Measurements from ENCODE around the gene CTIF.
"Not testable (repeated sequence)": the region's sequence is repeated elsewhere in the genome, so short reads cannot be mapped to it uniquely, and the experiment has no call there.

The CTIF gene

DNA sequence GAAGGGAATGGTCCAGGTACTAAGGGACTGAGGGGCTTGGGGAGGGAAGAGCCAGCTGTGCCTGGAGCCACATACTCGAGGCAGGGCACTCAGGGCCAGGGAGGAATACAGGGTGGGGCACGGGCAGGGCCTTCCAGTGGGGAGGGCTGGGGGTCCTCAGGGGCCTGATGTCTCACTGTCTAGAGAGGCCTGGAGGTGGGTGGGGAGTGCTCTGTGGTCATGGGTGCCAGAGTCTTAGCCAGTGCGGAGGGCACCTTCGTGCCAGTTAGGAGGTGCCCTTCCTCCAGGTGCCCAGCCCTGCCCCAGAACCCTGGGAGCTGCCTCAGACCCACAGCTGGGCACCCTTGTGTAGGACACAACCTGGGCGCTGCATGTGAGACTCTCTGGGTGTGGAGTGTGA is 330.8 kb downstream of the CTIF start:
- DNase-seq (ENCODE audit: low read depth), result no peak

DNA sequence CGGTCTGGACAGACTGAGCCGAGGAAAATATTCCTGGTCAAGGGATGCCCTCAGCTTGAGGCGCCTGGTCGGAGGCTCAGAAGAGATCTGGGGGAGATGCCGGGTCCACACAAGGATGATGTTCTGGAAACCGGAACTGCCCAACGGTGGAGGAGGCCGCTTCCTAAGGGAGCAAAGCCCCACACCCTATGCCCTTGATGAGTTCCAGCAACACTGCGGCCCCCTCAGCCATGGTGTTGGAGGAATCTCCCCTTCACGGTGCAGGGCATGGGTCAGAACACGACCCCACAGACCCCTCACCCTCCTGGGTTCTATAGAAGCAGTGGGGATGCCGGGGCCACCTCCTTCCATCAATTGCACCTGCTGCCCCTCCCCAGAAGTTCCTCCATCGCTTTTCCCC is 332.1 kb downstream of the CTIF start:
- DNase-seq (ENCODE audit: low read depth), result not testable (repeated sequence)

DNA sequence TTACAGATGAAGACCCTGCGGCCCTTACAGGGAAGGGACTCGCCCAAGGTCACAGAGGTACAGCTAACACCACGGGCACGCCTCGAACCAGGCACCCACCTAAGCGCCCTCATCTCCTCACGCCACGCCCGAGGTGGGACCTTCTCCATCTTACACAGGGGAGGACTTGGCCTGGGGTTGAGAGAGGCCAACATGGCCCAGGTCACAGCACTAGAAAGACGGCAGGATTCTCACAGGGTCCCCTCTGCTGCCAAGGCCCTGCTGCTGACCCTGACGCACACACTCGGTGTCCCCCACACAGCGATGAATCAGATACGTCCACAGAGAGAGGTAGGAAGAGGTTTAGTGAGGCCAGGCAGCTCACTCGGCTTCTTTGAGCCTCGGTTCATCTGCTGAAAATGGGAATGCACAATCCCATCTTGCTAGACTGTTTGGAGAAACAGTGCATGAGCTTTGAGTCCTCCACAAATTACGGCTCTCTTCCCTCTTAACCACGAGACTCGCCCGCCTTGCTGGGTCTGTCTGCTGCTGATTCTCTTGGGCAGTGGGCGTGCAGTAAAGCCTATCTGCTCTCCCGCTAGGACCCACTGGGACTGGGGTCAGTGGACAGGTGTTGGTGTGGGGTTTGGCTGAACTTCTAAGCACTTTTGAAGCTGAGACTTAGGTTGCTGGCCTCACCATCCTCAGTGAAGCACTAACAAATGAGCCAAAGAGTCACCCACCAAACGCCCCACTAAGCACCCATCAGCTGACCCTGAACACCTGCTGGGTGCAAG is 332.7 kb downstream of the CTIF start:
- no peak for DNase-seq (ENCODE audit: low read depth)

DNA sequence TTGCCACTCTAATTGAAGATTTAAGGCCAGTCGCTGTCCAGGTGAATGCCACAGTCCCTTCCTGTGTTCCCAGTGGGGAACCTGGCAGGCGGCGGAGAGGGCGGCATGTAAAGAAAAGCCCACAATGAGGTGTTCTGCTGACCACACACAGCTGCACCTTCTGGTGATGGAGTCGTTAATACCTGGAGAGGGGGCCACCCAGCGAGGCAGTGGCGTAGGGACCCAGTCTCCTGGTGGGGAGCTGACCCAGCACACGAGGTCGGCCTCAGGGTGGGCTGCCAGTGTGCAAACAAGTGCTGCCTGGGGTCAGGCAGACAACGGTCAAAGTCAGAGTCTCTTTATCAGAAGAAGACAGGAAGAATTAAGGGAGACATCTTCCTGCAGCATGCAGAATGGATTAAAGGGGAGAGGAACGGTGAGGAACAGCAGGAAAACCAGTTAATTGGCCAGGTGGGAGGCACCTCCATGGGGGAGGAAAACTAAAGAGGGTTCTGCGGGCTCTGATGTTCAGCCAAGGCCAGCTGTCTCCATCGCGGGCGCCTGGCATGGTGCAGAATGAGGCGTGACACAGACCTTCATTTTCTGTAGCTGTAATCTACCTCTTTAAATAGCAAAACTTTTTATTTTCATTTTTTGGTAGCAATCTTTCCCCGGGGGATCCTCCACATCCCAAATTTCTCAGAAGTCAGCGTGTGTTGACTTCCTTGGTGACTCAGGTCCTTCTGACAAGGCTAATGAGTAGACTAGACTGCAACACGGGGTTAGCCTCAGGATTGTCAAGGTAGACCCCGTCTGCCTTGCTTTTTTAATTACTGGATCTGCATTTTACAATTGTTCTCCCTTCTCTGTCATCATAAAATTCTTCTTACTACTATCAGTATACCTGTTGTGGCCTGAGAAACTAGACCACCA is 333.7 kb downstream of the CTIF start:
- DNase-seq (ENCODE audit: low read depth), result no peak

DNA sequence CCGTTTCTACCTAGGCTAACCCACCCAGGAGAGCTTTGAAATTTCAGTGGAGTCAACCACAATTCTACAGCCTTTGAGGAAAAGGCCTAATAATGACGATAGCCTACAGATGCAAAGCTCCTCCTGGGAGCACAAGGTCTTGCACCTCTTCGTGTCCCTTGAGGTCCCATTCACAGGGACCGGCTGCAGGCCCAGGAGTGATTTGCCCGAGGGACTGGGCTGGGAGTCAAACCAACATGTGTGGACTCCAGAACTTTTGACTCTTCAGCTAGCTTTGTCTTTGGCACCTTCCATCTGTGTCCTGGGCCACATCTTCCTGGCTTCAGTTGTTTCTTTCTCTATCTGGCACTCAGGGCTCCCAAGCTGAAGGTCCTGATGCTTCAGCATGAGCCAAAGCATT is 335.4 kb downstream of the CTIF start:
- no peak for DNase-seq (ENCODE audit: low read depth)

DNA sequence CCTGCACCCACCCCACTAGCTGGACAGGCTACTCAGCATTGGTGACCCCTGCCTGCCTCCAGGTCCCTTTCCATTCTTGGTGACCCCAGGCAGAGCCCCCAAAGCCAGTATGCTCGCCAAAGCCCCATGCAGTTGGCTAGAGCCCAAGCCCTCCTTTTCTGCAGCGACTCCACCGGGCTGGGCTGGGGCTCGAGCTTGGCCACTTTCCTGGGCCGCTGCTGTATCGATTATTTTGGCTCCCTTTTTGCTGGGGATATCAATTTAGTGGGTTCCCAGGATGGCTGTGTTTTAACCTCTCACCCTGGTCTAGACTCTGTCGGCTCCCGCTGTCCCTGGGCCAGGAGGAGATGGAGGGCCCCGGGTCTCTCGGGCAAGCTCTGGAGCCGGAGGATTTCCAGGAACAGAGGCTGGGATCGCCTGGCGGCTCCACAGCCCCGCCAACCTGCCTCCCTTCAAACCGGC is 335.9 kb downstream of the CTIF start:
- no peak for DNase-seq (ENCODE audit: low read depth)

DNA sequence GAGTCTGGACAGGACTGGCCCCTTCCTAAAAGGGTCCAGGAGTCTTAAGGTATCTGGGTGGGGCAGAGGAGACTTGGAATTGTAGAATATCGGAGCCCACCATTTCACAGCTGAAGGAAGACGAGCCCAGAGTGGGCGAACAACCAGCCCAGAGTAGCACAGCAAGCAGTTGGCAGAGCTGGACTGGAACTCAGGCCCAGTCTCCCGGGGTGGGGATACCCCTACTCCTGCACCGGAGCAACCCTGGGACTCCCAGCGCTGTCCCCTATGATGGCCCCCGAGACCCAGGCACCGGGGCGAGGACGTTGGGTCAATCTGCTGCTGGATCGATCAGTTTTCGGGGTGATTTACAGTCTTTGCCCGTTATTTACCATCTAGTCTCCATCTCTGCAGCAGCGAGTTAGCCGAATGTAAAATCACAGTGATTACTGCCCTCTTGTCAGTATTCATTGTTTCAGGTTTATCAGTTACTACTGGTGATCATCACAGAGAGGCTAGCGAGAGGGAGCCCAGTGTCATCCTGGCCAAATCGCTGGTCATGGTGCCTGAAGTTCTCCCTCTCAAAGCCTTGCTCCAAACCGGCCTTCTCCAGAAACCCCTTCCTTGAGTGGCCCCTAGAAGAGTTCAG is 336.6 kb downstream of the CTIF start:
- no peak for DNase-seq (ENCODE audit: low read depth)

DNA sequence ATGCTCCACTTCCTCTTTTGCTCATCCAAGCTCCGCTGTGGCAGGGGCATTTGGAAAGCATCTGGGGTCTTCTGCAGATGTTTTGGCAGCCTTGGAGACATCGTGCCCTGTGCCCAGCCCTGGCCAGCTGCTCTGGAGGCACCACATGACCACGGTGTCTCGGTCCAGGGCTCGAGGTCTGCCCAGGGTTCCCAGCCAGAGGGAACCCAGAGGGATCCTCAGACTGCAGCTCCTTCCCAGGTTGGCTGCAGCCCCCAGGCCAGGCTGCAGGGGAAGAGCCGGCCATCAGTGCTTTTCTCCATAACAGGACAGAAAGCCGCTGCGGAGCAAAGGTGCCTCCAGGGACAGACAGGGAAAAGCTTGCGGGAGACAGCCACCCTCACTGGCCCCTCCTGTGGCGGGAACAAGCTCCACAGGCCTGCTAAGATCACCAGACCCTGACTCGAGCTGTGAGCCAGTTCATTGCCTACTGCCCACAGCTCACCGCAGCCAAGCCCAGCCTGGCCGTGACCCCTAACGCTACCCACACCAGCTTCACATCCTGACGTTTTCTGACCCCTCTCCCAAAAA is 337.2 kb downstream of the CTIF start:
- no peak for DNase-seq (ENCODE audit: low read depth)

DNA sequence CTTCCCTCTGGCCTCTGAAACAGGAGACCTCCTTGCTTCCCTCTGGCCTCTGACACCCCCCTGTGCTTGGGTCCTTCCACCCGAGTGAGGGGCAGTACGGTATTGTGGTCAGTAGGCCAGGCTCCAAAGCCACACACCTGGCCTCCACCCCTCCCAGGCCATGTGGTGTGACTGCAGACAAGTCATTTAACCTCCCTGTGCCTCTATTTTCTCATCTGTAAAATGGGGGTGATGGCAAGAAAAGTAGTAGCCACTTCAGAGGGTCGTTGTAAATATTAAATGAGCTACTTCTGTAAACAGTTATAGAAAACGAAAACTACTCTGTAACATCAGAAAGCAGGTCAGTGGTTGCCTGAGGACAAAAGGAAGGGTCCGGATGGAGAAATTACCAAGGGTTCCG is 337.8 kb downstream of the CTIF start:
- DNase-seq (ENCODE audit: low read depth), result no peak

DNA sequence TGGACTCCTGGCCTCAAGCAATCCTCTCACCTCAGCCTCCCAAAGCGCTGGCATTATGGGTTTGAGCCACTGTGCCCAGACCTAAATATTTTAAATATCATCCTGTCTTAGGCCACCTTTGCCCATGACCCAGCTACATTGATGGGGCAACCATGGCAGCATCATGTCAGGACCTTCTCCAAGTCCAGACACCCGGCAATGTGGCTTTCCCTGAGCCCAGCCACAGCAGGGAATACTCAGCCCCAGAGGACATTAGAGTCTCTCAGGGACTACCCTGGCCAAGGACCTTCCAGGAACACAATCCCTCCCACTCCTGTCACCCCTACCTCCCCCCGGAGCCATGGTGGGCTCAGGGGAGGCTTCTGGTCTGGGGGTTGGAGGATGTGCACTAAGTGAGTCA is 339.1 kb downstream of the CTIF start:
- DNase-seq (ENCODE audit: low read depth), result no peak

DNA sequence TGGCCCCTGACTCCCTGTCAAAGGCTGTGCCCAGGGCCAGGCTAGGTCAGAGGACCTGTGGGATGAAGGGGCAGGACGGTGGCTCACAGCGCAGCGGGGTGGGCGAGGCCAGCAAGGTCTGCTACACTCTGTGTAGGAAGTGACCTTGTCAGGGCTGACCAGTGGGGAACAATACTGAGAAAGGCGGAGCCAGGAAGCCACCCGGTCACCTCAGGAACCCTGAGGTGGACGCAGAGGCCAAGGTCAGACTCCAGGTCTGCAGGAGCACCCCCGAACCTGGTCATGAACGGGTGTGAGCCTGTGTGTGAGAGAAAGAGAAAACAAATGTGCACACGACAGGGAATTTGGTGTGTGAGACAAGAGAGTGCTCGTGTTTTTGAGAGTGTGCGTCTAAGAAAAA is 339.6 kb downstream of the CTIF start:
- no peak for DNase-seq (ENCODE audit: low read depth)

DNA sequence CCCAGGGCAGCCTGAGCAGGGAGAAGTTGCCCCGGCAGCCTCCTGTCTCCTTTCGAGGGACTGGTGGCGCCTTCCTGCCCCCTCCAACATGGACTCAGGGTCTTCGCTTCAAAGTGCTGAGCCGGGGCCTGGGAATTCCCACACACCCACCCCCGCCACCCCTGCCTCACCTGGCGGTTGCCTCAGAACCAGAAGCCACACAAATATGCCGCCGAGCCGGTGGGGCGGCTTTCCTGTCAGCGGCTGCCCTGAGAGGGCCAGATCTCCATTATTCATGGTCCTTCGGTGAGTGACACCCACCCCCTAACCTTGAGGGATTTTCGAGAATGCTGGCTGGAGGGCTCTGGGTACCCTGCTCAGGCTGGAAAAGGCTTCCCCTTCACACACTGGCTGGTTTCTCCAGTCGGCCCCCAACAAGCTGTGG is 340.2 kb downstream of the CTIF start:
- DNase-seq (ENCODE audit: low read depth), result no peak

DNA sequence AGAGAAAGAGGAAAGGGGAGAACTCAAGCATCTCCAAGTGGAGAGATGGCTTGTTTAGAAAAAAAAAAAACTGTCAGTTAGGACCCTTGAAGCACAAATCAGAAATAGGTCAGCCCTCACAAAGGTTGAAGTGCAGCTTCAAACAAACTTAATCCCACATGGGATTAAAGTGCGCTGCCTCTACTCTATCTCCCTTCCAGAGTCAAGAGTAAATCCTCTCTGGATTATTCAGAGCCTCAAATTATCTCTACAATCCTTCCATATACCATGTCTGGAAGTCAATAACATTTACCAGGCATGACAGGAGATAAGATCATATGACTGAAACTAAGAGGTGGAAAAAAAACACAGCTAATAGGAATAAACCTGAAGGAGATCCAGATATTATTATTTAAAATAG is 342.1 kb downstream of the CTIF start:
- no peak for DNase-seq (ENCODE audit: low read depth)

DNA sequence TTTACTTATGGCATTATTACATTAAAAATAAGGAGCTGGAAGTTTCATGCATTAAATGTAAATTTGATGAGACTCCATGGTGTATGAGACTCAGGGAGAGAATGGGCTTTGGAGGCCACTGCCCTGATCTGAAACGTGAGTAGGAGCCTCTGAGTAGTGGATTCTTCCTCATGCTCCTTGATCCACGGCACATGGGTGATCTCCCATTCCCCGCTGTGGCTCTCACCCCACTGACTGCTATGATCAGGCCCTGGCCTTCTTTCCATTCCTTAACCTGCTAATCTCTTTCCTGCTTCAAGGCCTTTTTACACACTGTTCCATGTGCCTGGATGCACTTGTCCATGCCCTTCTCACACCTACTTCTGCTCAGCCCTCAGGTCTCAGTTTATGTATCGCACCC is 343.5 kb downstream of the CTIF start:
- no peak for DNase-seq (ENCODE audit: low read depth)

DNA sequence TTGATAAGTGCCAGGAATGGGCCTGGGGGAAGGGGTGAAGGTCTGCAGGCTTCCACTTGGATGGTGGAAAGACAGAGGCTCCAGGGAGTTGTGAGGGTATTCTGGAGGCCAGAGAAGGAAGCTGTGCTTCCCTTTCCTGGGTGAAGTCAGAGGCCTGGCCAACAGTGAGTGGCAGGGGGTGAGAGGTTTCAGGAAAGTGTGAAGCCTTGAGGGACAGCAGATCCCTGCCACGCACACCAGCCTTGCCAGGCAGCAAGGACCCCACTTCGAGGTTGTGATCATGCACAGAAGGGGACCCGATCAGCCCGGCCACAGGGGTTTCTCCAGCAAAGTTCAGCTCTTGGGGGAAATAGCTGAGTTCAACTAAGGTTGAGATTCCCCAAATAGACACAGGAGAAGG is 345.5 kb downstream of the CTIF start:
- DNase-seq (ENCODE audit: low read depth), result no peak

DNA sequence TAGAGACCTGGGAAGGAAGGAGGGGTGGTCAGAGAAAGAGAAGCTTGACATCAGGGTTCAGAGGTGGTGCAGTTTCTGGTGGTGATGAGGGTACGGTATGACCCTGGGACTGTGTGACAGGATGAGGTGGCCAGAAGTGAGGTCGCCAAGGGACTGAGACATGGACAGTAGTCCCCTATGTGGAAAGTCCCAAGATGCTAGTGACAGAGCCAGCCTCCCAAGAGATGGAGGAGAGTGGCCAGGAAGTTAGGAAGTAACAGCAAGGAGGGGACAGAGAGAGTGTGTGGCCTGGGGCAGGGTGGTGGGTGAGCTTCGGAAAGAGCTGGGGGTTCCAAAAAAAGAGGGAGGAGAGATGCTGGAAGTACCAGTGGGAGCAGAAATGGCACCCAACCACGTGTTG is 345.9 kb downstream of the CTIF start:
- DNase-seq (ENCODE audit: low read depth), result no peak

DNA sequence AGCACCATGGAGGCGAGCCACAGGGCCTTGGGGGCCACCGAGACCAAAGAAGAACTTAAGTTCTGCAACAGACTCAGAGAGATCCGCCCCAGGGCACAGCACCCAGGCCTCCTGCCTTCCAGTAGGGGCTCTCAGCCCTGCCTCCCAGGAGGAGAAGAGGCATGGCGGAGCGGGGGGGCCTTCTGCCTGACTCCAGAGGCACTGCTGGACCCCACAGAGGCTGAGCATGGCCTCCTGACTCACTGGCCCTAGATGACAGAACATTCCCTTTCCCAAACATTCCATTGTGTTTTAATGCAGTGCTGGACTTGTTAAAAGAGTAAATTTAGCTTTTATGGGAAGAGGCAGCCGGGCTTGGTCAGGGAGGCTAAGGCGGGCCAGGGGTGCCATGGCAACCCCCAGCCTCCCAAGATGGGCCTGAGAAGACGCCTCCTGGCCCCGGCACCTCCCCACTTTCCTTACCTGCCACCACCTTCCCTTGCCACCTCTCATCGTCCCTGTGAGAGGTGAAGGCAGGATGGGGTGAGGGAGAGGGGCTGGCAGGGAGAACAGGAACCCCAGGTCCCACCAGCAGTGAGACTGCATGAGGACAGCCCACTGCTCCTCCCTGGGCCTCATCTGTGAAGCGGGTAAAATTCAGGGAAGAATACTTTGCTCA is 346.6 kb downstream of the CTIF start:
- no peak for DNase-seq (ENCODE audit: low read depth)

DNA sequence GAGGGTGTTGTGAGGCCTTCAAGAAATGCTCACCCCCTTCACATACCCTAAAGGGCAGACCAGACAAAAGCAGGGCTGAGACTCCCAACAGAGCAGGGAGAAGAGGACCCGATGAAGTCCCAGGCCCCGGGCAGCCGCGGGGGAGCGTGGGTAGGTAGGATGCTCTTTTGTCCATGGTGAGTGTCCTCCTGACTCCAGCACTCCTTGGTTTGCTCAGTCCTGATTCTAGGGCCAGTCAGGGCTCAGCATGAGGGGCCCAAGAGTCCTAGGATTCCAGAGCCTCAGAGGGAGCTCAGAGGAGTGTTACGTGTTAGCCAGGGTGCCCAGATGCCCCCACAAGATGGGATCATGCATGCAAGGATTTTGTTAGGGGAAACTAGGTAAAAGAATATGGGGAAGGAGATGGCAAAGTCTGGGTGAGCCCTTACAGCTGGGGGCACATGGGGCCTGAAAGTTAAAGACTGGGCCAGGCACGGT is 347.1 kb downstream of the CTIF start:
- DNase-seq (ENCODE audit: low read depth), result no peak

DNA sequence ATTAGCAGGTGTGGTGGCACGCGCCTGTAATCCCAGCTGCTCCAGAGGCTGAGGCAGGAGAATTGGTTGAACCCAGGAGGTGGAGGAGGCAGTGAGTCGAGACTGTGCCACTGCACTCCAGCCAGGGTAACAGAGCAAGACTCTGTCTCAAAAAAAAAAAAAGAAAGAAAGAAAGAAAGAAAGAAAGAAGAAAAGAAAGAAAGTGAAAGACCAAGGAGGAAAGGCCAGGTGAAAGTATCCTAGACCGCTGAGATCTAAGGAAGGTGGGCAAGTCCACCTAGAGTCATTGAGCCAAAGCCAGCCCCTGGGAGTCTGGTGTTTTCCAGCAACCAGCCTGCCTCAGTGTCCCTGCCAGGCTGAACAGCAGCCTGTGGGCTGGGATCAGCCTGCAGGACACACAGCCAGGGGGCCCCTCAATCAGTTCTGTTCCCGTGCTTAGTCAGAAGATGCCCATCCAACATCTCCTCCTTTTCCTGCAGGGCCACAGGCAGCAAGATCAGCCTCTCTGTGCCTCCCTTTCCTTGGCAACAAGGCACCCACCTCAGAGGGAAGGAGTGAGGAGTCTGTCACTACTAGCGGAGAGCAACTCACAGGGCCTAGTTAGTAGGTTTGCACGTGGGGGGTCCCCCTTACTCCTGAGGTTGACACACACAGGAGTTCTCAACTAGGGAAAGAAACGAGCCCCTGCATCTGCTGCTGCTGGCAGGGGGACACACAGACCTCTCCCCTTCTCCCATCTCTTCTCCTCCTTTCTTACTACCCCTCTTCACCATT is 347.9 kb downstream of the CTIF start:
- DNase-seq (ENCODE audit: low read depth), result no peak

DNA sequence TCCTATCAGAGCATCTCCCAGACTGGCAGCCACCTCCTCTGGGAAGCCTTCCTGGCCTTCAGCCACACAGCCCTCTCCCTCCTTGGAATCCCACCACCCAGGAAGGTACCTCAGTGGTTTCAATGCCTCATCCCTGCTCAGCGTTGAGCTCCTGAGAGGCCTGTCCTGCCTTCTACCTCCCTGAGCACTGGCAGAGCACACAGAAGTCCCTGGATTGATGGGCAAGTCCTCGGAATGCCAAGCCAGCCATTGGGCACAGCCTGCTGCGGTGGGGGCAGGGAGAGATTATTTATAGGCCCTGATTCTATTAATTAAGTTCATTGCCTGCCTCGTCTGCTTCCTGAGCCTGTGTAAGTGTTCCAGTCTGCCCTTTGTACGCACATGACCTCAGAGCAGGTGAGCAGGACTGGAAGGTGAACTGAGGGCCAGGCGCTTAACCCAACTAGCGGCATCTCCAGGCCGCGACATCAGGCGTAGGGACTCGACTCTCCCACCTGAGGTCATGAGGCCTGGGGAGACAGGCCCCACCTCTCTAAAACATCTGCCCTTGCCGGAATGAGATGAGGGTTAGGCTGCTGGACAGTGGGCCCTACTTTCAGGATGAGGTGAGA is 348.6 kb downstream of the CTIF start:
- DNase-seq (ENCODE audit: low read depth), result no peak

Data from stimulated activated CD8-positive, alpha-beta memory T cell treated with anti-CD3 and anti-CD28 coated beads, Interleukin-7, amount 100 ng/mL, for 24 hours (primary cell).